Hepatocyte (in vitro differentiated cells): ENCODE results near the gene BEX3.

Experiments
- CTCF ChIP-seq: fragments of 200-600 bp; sonication (generic); IDR thresholded peaks from 2 replicates; pipeline ENCODE4 v1.5.1; 2016; ENCODE audit warnings: antibody characterized with exemption, mild to moderate bottlenecking; ENCODE audit not compliant: poor library complexity
- EZH2 ChIP-seq: fragments of 200-600 bp; sonication (generic); IDR thresholded peaks from 2 replicates; pipeline ENCODE4 v1.6.1; 2016; ENCODE audit warnings: antibody characterized with exemption, mild to moderate bottlenecking, borderline replicate concordance

GRCh38 chrX:103356130-103356798, 20.1 kb upstream of the BEX3 start, which contains the start of gene TCEAL9:
- no peak for TF ChIP-seq EZH2
- no peak for TF ChIP-seq CTCF
